ENCODE data around the gene SMIM26. TPM values are rescaled to one million over a fixed set of nuclear protein-coding genes. Genes with fewer than 3 reads are reported as not detected.

SMIM26 gene
- total and polyA plus RNA-seq, 2 of the 13 experiments (the other 11 are each of a cell fraction or from before 2014, with no cell fraction given): 214 to 249 TPM

GRCh38 chr20:18587665-18588573 is 20.7 kb downstream of the SMIM26 start, which contains the start of gene DTD1 (continued):
- TF ChIP-seq THRA (CRISPR knock-in tag; IDR thresholded peaks at IDR 0.05; ENCODE audit: borderline replicate concordance) (peak; percentile 32; the same call in 1 of the 2 replicates), CEBPB (IDR thresholded peaks at IDR 0.05; ENCODE audit: borderline replicate concordance, low read depth, low read length) (no peak), ZNF724P (CRISPR knock-in tag; IDR thresholded peaks at IDR 0.05; ENCODE audit: borderline replicate concordance) (peak; percentile 75; the same call in 1 of the 2 replicates), SRSF9 (IDR thresholded peaks at IDR 0.05; ENCODE audit: borderline replicate concordance, insufficient read depth, low read depth, low read length, poor library complexity, severe bottlenecking) (no peak), YEATS4 (CRISPR knock-in tag; IDR thresholded peaks at IDR 0.05; ENCODE audit: borderline replicate concordance) (peak; percentile 98), ZNF446 (CRISPR knock-in tag; IDR thresholded peaks at IDR 0.05) (peak; percentile 68; the same call in 1 of the 2 replicates), KLF6 (CRISPR knock-in tag; IDR thresholded peaks at IDR 0.05) (peak; percentile 60; the same call in 1 of the 2 replicates), IKZF1 (IDR thresholded peaks at IDR 0.05) (no peak), REXO4 (CRISPR knock-in tag; IDR thresholded peaks at IDR 0.05; ENCODE audit: borderline replicate concordance) (peak; percentile 67; the same call in 1 of the 2 replicates), MXI1 (IDR thresholded peaks at IDR 0.05; ENCODE audit: borderline replicate concordance, low read depth, low read length) (peak; percentile 16; the same call in 2 of the 3 replicates), HNRNPL (IDR thresholded peaks at IDR 0.05; ENCODE audit: low read depth, low read length) (no peak; the same call in 1 of the 2 replicates), MATR3 (CRISPR knock-in tag; IDR thresholded peaks at IDR 0.05) (no peak), ZNF512B (CRISPR knock-in tag; IDR thresholded peaks at IDR 0.05; ENCODE audit: borderline replicate concordance) (0 out of 2 replicates have a peak, but pooled peaks have one; percentile 71), ZSCAN20 (CRISPR knock-in tag; IDR thresholded peaks at IDR 0.05; ENCODE audit: borderline replicate concordance) (peak; percentile 94), PTBP1 (IDR thresholded peaks at IDR 0.05; ENCODE audit: low read depth, low read length, poor library complexity, severe bottlenecking) (no peak), ATRX (CRISPR knock-in tag; IDR thresholded peaks at IDR 0.05; ENCODE audit: borderline replicate concordance) (no peak), ZNF350 (CRISPR knock-in tag; IDR thresholded peaks at IDR 0.05; ENCODE audit: borderline replicate concordance, low read depth) (no peak), ZGPAT (CRISPR knock-in tag; IDR thresholded peaks at IDR 0.05) (peak; percentile 52; the same call in 1 of the 2 replicates), ZEB1 (IDR thresholded peaks at IDR 0.05; ENCODE audit: insufficient replicate concordance, low read depth) (peak; percentile 31), ZNF17 (CRISPR knock-in tag; IDR thresholded peaks at IDR 0.05) (no peak), NR2F1 (CRISPR knock-in tag; IDR thresholded peaks at IDR 0.05) (peak in 1 of 2 experiments; percentile 66; a peak in 2 of 4 replicates), JUNB (CRISPR knock-in tag; IDR thresholded peaks at IDR 0.05; ENCODE audit: borderline replicate concordance) (no peak)

Data from HepG2 (cell line).